ENCODE measurements around the gene MISP.

The MISP gene

DNA sequence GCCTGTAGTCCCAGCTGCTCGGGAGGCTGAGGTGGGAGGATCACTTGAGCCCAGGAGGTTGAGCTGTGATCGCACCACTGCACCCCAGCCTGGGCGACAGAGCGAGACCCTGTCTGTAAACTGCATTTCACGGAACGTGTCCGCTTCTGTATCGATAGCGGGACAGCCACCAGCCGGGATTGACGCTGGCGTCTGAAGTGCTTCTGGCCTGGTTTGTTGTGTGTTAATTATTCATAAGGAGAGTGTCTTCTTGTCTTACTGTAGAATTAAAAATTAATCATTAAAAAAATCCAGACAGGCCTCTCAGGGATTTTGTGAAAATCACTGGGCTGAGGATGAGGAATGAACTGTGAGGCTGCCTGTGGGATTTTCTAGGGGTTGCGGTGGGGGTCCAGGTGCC, 16.2 kb upstream of the MISP start:
- Histone ChIP-seq H3K4me3 (ENCODE audit: low read depth in 1 of 2, low read length in 2 of 2) (no peak overlapping the region), H4K20me1 (ENCODE audit: insufficient read depth, low read length) (no peaks in the 10 kb centered on the region), H3K27ac (ENCODE audit: low read length) (no peak overlapping the region), H2AFZ (ENCODE audit: low read depth, low read length) (no peak overlapping the region), H3K79me2 (ENCODE audit: insufficient read depth, low read length) (no peaks in the 10 kb centered on the region), H3K9me3 (ENCODE audit: insufficient read depth, low read length, severe bottlenecking) (no peaks in the 10 kb centered on the region), H3K4me1 (ENCODE audit: insufficient read depth, low read length) (no peaks in the 10 kb centered on the region), H3K4me2 (ENCODE audit: insufficient read depth, low read length) (no peak overlapping the region), H3K27me3 (ENCODE audit: insufficient read depth, low read length, poor library complexity) (no peaks in the 10 kb centered on the region), H3K36me3 (ENCODE audit: insufficient read depth, low read length) (no peaks in the 10 kb centered on the region), H3K9ac (ENCODE audit: low read depth, low read length) (no peak overlapping the region)
- no peak for TF ChIP-seq EZH2 (IDR thresholded peaks at IDR 0.05; ENCODE audit: borderline replicate concordance, low read depth, low read length, severe bottlenecking)
- TF ChIP-seq CTCF (IDR thresholded peaks at IDR 0.05; ENCODE audit: borderline replicate concordance, extremely low read depth, low read length, poor library complexity, severe bottlenecking), result no peak
- ATAC-seq (ENCODE audit: insufficient read depth, low read depth) (no peak), DNase-seq (no peak)

DNA sequence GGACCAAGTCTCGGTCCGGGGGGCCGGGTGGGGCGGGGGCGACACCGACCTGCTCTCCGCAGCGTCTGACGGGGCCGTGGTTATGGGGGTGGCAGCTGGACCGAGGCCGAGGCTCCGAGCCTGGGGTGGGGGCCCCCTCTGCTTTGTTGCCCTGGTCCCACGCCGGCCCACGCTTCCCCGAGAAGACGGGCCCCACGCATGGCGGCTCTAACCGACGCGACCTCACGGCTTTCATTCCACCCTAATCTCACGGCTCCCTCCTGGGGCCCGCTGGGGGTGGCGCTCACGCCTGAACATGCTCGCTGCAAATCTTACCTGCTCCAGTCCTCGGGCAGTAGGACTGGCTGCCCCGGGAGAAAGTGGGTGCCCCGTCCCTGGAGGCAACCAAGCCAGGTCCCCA, 14.8 kb upstream of the MISP start:
- H3K4me3 ChIP-seq (ENCODE audit: low read depth in 1 of 2, low read length in 2 of 2), result no peak overlapping the region
- no peak overlapping the region for H2AFZ ChIP-seq (ENCODE audit: low read depth, low read length)
- H3K27ac ChIP-seq (ENCODE audit: low read length), result no peak overlapping the region
- no peak for TF ChIP-seq EZH2 (IDR thresholded peaks at IDR 0.05; ENCODE audit: borderline replicate concordance, low read depth, low read length, severe bottlenecking)
- TF ChIP-seq CTCF (IDR thresholded peaks at IDR 0.05; ENCODE audit: borderline replicate concordance, extremely low read depth, low read length, poor library complexity, severe bottlenecking), result no peak
- no peaks in the 10 kb centered on the region for H3K4me1 ChIP-seq (ENCODE audit: insufficient read depth, low read length)
- no peaks in the 10 kb centered on the region for H4K20me1 ChIP-seq (ENCODE audit: insufficient read depth, low read length)
- DNase-seq, result no peak
- H3K27me3 ChIP-seq (ENCODE audit: insufficient read depth, low read length, poor library complexity), result no peaks in the 10 kb centered on the region
- no peaks in the 10 kb centered on the region for H3K9me3 ChIP-seq (ENCODE audit: insufficient read depth, low read length, severe bottlenecking)
- no peak overlapping the region for H3K4me2 ChIP-seq (ENCODE audit: insufficient read depth, low read length)
- no peak for ATAC-seq (ENCODE audit: insufficient read depth, low read depth)
- H3K36me3 ChIP-seq (ENCODE audit: insufficient read depth, low read length), result no peaks in the 10 kb centered on the region
- H3K79me2 ChIP-seq (ENCODE audit: insufficient read depth, low read length), result no peaks in the 10 kb centered on the region
- no peak overlapping the region for H3K9ac ChIP-seq (ENCODE audit: low read depth, low read length)

DNA sequence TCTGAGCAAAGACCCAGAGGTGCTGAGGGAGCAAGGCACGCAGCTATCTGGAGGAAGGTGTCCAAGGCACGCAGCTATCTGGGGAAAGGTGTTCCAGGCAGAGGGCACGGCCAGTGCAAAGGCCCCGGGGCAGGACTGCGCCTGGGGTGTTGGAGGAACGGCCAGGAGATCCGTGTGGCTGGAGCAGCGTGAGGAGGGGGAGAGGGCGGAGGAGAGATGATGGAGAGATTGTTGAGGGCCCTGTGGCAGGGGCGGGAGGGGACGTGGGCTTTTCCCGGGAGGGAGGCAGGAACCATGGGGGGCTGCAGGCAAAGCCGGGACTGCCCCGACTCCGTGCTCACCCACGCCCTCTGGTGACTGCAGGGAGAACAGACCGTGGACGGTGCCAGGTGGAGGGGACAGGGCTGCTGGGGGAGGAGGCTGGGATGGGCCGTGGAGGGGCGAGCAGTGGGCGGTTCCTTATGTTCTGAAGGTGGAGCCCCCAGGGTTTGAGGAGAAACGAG, 13.3 kb upstream of the MISP start:
- H3K27ac ChIP-seq (ENCODE audit: low read length), result no peak overlapping the region
- no peaks in the 10 kb centered on the region for H3K9me3 ChIP-seq (ENCODE audit: insufficient read depth, low read length, severe bottlenecking)
- H3K79me2 ChIP-seq (ENCODE audit: insufficient read depth, low read length), result no peaks in the 10 kb centered on the region
- DNase-seq (peak; percentile 72), ATAC-seq (ENCODE audit: insufficient read depth, low read depth) (peak; percentile 85)
- H2AFZ ChIP-seq (ENCODE audit: low read depth, low read length), result no peak overlapping the region
- no peaks in the 10 kb centered on the region for H4K20me1 ChIP-seq (ENCODE audit: insufficient read depth, low read length)
- H3K27me3 ChIP-seq (ENCODE audit: insufficient read depth, low read length, poor library complexity), result no peaks in the 10 kb centered on the region
- H3K36me3 ChIP-seq (ENCODE audit: insufficient read depth, low read length), result no peaks in the 10 kb centered on the region
- H3K4me2 ChIP-seq (ENCODE audit: insufficient read depth, low read length), result no peak overlapping the region
- no peak overlapping the region for H3K4me3 ChIP-seq (ENCODE audit: low read depth in 1 of 2, low read length in 2 of 2)
- TF ChIP-seq CTCF (IDR thresholded peaks at IDR 0.05; ENCODE audit: borderline replicate concordance, extremely low read depth, low read length, poor library complexity, severe bottlenecking) (peak; percentile 79), EZH2 (IDR thresholded peaks at IDR 0.05; ENCODE audit: borderline replicate concordance, low read depth, low read length, severe bottlenecking) (no peak)
- H3K9ac ChIP-seq (ENCODE audit: low read depth, low read length), result no peak overlapping the region
- H3K4me1 ChIP-seq (ENCODE audit: insufficient read depth, low read length), result no peaks in the 10 kb centered on the region

Data from DND-41 (cell line).